GM12801 (cell line): ENCODE results near the gene DUSP18.

Experiments
- TF ChIP-seq, protein P1 (sequence below): IDR thresholded peaks from one replicate; pipeline ENCODE4 v1.5.1; 2011; ENCODE audit warnings: control low read depth; ENCODE audit not compliant: insufficient read length; ENCODE audit errors: extremely low read depth

The DUSP18 gene

DNA sequence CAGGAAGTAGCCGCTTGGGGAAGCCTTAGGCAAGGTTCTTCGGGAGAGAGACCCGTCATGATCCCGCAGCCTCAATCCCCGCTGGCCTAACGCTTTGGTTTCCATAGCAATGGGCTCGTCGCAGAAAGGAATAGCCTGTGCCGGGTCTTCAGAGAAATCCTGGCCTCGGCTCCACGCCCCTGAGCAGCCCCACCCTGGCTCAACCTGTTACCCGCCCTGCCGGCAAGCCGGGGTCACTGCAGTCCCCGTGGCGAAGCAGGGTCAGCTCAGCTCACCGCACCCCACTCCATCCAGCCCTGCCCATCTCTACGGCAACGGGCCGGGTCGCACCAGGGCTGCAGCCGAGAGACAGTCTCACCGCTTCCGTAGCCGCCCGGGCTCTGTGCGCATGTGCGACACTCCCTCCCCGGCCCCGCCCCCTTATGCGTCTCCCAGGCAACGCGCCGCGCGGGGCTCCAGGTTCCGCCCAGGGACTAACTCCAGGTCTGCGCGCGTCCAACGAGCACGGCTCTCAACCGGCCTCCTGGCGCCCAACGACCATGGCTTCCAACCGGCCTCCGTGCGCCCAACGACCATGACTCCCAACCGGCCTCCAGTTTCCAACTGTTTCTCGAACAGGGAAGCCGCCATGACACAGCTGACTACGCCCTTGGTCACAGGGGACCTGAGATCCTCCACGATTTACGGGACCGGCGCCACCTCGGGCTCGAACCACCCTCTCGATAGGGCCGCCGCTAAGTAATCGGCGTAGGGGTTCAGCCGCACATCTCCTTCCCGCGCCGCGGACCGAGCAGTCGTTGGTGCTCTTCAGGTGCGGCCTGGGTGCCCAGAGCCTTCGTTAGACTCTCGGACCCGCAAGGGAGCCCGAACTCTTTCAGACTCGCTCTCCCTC lies at the start of gene DUSP18:
Gene DUSP18, minus strand, starts transcription at position 382 of the 892 bp plus-strand sequence. CDS start 3,872 bp downstream, outside the sequence.
- TF ChIP-seq, protein P1, sequence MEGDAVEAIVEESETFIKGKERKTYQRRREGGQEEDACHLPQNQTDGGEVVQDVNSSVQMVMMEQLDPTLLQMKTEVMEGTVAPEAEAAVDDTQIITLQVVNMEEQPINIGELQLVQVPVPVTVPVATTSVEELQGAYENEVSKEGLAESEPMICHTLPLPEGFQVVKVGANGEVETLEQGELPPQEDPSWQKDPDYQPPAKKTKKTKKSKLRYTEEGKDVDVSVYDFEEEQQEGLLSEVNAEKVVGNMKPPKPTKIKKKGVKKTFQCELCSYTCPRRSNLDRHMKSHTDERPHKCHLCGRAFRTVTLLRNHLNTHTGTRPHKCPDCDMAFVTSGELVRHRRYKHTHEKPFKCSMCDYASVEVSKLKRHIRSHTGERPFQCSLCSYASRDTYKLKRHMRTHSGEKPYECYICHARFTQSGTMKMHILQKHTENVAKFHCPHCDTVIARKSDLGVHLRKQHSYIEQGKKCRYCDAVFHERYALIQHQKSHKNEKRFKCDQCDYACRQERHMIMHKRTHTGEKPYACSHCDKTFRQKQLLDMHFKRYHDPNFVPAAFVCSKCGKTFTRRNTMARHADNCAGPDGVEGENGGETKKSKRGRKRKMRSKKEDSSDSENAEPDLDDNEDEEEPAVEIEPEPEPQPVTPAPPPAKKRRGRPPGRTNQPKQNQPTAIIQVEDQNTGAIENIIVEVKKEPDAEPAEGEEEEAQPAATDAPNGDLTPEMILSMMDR: no peak

DNA sequence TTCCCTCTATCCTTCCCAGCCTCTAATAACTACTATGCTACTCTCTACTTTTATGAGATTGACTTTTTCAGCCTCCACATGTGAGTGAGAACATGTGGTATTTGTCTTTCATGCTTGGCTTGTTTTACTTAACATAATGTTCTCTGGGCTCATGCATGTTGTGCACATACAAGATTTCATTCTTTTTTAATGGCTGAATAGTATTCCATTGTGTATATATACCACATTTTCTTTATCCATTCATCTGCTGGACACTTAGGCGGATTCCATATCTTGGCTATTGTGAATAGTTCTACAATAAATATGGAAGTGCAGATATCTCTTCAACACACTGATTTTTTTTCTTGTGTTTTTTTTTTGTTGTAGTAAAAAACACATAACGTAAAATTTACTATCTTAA lies 46.4 kb upstream of the DUSP18 start:
- TF ChIP-seq, protein P1: no peak

DNA sequence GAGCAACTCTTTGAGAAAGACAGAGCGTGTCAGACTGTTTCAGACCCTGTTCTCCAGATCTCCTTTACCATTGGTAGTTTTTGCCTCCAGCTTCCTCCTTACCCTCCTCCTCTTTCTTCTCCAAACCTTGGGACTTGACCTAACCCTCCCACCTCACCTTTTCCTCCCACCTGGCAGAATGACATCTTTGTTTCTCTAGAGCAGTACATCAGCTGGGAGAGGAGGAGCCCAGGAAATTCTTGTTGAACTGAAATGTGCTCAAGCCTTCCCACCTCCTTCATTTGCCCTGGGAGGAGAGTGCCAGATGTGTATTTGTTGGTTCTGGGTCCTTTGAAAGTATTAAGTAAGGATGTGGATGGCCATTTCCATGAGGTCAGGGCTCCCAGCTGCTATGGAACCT lies 44.4 kb upstream of the DUSP18 start:
- TF ChIP-seq, protein P1: no peak

DNA sequence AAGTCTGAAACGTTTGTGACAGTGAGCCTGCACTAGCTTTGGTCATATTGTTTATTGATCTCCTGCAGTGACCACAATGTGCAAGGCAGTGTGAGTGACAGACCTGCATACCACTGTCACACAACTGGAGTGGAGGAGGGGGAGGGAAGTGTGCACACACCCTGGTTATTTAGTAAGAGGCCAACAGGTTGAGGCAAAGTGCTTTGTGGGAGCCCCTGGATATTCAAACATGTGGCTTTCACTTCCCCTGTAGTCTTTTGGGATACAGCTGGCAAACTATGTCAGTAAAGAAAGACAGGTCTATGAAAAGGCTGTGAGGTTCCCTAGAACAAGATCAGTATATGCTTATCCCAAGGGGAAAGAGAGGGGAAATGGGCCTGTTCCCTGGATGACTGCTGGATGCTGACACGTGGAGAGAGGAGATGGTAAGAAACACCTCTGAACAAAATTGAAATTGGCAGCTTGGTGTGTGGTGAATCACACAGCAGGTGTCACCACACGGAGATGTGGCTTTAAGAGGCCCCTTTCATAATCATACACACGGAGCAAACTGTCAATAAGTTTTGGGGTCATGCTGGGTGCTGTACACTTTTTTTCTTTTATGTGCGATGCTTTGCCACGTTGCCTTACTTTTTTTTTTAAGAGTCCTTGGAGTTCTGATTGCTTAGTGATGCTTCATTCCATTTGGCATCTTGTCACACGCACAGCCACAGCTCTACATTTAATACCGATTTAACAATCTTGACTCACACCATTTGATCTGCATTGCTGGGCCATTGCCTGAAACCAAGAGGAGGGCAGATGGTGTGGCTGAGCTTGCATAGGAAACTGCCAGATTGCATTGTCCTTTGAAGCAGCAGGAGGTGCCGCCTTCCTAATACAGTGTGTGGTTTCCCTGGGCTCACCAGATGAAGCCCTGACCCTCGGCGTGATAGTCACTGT lies 38.3 kb upstream of the DUSP18 start:
- TF ChIP-seq, protein P1: no peak

DNA sequence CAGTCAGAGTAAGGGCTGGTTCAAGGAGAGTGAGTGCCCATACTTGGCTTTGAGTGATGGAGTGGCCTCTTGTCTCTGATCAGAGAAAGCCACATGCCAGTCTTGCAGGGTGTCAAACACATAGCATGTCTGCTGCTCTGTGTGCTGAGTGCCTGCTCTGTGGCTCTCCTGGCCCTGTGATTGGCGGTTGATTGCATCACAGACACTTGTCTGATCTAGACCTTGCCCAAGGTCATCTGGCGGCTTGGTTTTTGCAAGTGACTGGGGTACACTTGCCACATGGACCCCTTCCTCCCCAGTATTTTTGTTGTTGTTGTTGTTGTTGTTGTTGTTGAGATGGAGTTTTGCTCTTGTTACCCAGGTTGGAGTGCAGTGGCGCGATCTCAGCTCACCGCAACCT lies 37.3 kb upstream of the DUSP18 start:
- TF ChIP-seq, protein P1: no peak

DNA sequence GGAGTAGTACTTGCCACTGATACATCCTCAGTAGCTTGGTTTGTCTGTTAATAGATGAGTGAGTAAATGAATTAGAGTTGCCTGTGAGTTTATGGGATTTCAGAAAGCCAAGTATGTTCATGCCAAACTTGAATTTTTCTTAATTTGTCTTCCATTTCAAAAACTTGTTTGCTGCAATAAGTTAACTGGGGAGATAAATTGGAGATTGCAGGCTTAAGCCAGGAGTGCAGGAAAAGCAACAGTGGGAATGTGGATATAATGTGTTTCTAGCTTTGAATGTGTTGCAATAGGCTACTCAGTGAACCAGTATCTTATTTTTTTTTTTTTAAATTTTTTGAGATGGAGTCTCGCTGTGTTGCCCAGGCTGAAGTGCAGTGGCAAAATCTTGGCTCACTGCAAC lies 35.2 kb upstream of the DUSP18 start:
- TF ChIP-seq, protein P1: no peak

DNA sequence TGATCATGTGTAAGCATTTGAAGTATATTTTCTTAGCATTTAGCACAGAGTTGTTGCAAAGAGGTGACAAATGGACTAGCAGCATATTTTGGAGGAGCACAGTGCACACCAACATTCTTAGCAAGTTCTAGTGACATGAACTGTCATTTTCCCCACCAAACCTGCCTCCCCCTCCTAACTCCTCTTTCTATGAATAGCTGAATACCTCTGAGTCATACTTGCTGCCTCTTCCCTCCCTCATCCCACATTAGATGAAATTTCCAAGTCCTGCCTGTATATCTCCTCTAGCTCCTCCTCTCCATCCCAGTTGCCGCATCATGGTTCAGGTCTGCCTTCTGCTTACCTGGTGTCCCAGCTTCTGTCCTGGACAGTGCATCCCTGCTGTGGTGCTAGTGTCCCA lies 34.2 kb upstream of the DUSP18 start:
- TF ChIP-seq, protein P1: no peak
